CD4-positive, alpha-beta T cell treated with Interleukin-17A for 4 hours (primary cell): Measurements from ENCODE around the gene DGKH.

Experiments
- DNase-seq: peaks from one replicate; pipeline ENCODE4 v3.0.0-alpha.2; 2020; ENCODE audit warnings: mixed read lengths

DGKH gene

GRCh38 chr13:42239161-42239560, 190.7 kb downstream of the DGKH start:
- DNase-seq: no peak

- DNase-seq: no peak
These were observed 191.2 kb downstream of the DGKH start for GRCh38 chr13:42239644-42240043.

GRCh38 chr13:42246541-42246940, 198.1 kb downstream of the DGKH start:
- no peak for DNase-seq

GRCh38 chr13:42247883-42248282, 199.4 kb downstream of the DGKH start:
- DNase-seq: no peak

GRCh38 chr13:42255886-42256285, 207.4 kb downstream of the DGKH start:
- DNase-seq: no peak

GRCh38 chr13:42258747-42259146, 210.3 kb downstream of the DGKH start:
- DNase-seq: no peak

GRCh38 chr13:42259515-42259914, 211.1 kb downstream of the DGKH start:
- DNase-seq: no peak

GRCh38 chr13:42260903-42261654, 212.6 kb downstream of the DGKH start:
- DNase-seq: no peak

GRCh38 chr13:42266473-42266872, 218.0 kb downstream of the DGKH start:
- DNase-seq: no peak

- no peak for DNase-seq
These were observed 221.9 kb downstream of the DGKH start for GRCh38 chr13:42270160-42270856.

GRCh38 chr13:42270857-42271215, 222.4 kb downstream of the DGKH start:
- no peak for DNase-seq

- peak; percentile 90 for DNase-seq
These were observed 223.1 kb downstream of the DGKH start for GRCh38 chr13:42271337-42272114.

GRCh38 chr13:42272115-42272803, 223.8 kb downstream of the DGKH start, which contains the start of gene AKAP11:
TSS of gene AKAP11 (plus strand) at chr13:42272152. CDS start at chr13:42286349, 14,197 bp downstream.
- DNase-seq: peak; percentile 53

- no peak for DNase-seq
These were observed 224.3 kb downstream of the DGKH start for GRCh38 chr13:42272804-42273175.

GRCh38 chr13:42274386-42275097, 226.1 kb downstream of the DGKH start:
- DNase-seq: no peak

GRCh38 chr13:42275098-42275471, 226.6 kb downstream of the DGKH start:
- DNase-seq: no peak

- no peak for DNase-seq
These were observed 227.1 kb downstream of the DGKH start for GRCh38 chr13:42275506-42275905.

GRCh38 chr13:42276683-42277082, 228.2 kb downstream of the DGKH start:
- no peak for DNase-seq

GRCh38 chr13:42277618-42278276, 229.3 kb downstream of the DGKH start:
- no peak for DNase-seq

GRCh38 chr13:42279080-42279479, 230.6 kb downstream of the DGKH start:
- DNase-seq: peak; percentile 45

- DNase-seq: no peak
These were observed 231.5 kb downstream of the DGKH start for GRCh38 chr13:42279986-42280385.

- no peak for DNase-seq
These were observed 232.1 kb downstream of the DGKH start for GRCh38 chr13:42280537-42280936.
